GM19324 (cell line): ENCODE measurements around the gene PHACTR4.
A peak's percentile ranks its signal among the peaks of the same experiment; 100 is the strongest.
"Not testable (repeated sequence)": the region's sequence is repeated elsewhere in the genome, so short reads cannot be mapped to it uniquely, and the experiment has no call there.

Experiments used
- ATAC-seq: cut with Tn5 transposase; IDR thresholded peaks from one replicate; pipeline ENCODE4 v1.9.1; 2021; ENCODE audit warnings: mild to moderate bottlenecking, moderate library complexity; ENCODE audit not compliant: unreplicated experiment, low FRiP score

PHACTR4 gene

DNA sequence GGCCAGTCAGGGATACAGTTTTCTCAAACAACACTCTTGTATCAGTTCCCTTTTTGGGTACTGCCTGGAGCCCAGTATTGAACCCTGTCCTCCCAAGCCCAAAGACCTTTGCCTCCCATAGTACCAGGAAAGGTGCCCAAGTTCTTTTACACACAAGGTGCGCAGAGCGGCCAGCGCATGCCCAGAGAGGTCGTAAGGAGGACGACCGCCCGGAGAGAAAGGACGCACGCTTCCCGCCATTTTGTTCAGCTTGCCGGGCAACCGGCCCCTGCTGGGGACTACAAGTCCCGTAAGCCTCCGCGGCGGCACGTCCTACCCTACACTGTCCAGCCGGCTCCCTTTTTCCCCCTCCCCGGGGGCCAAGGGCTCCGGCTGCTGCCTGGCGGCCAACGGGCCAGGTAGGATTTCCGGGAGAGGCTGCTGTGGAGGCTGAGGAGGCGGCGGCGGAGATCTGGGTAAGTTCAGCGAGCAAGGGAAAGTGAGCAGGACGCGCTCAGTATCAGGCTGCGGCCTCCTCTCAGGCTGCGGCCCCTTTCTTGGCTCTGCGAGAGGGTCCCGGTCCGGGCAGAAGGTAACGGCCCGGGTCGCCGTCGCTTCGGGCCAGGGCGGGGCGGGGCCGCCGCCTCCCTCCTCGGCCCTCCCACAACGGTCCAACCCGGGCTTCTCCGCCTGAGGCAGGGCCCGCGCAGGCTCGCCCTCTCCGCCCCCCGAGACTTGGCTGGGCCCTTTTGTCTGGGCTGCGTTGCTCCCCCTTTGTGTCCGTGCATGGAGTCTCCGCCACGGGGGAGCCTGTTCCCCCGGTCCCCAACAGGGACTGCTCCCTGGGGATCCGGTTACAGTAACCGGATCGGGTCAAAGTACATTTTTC is at the start of gene PHACTR4:
Gene PHACTR4, plus strand, starts transcription at position 370 of the 868 bp plus-strand sequence. CDS start 37,708 bp downstream, outside the sequence.
- peak; percentile 89 for ATAC-seq

DNA sequence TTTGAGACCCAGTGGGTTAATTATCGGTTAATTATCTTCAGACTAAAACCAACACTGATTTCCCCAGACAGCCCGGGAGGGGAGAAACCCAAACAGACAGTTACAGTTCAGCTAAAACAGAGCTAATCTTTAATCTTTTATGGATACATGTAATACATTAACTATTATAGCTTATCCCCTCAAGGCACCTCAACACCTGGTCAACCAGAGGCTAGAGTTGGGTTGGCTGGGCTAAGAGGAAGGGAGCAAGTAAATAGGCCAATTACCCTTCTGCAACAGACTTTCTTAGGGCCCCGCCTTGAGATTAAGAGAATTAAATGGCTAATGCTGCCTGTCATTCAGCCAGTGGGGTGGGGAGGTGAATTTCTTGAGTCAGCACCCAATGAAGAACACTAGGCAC is 47.3 kb upstream of the PHACTR4 start:
- ATAC-seq = no peak

DNA sequence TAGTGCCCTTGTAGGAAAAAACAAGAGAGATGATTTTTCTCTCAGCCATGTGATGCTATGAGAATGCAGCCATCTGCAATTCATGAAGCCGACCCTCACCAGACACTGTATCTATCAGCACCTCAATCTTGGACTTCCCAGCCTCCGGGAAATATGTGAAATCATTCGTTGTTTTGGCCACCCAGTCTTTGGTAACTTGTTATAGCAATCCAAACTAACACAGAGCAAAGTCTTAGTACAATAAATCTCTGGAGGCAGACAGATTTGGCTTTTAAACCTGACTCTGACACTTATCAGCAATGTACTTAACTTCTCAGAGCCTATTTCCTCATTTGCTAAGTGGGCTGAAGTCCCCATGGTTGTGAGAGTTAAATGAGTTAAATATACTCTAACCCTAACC is 45.8 kb upstream of the PHACTR4 start:
- no peak for ATAC-seq

DNA sequence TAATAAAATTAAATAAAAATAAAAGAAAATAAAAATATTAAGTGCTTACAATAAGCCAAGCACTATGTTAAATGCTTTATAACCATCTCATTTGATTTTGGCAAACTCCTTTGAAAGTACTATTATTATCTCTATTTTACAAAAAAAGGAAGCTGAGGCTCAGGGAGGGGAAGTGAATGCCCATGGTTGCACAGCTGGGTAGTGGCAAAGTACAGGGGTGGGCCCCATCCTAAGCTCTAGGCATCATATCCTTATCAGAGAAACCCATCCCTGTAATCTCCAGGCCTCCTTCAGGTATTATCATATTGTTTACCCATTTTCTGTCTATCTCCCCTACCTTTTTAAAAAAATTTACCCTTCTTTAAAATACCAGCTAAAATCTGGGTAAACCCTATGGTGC is 43.0 kb upstream of the PHACTR4 start:
- no peak for ATAC-seq

DNA sequence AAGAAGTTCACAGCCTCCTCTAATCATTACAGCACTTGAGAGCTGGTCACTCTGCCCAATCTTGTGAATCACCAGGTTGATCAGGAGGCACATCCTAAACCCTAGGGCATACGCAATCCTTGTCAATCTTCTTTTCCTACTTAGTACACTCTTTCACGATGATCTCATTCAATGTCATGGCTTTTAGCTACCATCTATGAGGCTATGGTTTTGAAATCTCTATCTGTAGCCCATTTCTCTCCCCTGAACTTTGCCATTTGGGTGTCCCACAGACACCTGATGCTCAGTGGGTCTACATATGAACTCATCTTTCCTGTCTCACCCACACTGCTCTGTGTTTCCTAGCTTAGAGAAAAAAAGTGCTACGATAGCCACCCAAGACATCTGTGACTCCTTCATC is 42.6 kb upstream of the PHACTR4 start:
- no peak for ATAC-seq

DNA sequence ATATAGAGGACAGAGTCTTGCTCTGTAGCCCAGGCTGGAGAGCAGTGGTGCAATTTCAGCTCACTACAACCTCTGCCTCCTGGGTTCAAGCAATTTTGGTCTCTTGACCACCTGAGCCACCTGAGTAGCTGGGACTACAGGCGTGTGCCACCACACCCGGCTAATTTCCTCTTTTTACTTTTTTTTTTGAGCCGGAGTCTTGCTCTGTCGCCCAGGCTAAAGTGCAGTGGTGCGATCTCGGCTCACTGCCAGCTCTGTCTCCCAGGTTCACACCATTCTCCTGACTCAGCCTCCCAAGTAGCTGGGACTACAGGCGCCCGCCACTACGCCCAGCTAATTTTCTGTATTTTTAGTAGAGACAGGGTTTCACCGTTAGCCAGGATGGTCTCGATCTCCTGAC is 42.1 kb upstream of the PHACTR4 start:
- ATAC-seq = not testable (repeated sequence)

DNA sequence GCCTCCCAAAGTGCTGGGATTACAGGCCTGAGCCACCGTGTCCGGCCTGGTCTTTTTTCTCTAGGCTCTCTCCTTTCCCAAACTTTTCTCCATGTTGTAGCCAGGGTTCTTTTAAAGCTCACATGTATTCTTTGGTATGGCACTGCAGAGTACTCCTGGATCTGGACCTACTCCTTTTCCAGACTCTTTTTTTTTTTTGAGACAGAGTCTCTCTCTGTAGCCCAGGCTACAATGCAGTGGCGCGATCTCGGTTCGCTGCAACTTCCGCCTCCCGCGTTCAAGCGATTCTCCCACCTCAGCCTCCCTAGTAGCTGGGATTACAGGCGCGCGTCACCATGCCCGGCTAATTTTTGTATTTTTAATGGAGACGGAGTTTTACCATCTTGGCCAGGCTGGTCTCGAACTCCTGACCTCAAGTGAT is 41.3 kb upstream of the PHACTR4 start:
- no peak for ATAC-seq

DNA sequence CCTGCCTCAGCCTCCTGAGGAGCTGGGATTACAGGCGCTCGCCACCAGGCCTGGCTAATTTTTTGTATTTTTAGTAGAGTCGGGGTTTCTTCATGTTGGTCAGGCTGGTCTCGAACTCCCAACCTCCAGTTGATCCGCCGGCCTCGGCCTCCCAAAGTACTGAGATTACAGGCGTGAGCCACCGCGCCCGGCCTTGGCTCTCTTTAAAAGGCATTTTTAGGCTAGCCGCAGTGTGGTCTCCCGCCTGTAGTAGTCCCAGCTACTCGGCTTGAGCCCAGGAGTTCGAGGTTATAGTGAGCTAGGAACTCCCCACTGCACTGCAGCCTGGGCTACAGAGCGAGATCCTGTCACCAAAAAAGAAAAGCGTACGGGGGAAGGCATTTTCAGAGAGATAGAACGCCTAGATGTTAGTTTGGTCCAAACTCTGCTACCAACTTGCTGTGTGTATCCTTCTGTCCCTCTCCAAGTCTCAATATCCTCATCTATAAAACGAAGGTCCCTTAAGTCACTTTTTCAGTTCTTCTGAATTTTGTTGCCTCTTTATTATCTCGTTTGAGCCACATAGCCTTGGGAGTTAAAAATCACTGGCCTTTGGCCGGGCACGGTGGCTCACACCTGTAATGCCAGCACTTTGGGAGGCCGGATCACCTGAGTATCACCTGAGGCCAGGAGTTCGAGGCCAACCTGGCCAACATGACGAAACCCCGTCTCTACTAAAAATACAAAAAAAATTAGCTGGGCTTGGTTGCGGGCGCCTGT is 40.0 kb upstream of the PHACTR4 start:
- no peak for ATAC-seq

DNA sequence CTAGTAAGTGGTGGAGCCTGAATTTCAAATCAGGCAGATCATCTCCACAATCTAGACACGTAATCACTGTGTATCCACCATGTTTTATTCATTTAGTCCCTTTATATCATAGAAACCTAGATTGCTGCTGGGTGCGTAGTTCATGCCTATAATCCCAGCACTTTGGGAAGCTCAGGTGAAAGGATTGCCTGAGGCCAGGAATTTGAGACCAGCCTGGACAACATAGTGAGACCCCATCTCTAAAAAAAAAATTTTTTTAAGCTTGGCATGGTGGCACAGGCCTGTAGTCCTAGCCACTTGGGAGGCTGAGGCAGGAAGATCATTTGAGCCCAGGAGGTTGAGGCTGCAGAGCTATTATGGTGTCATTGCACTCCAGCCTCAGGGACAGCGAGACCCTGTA is 30.6 kb upstream of the PHACTR4 start:
- no peak for ATAC-seq

DNA sequence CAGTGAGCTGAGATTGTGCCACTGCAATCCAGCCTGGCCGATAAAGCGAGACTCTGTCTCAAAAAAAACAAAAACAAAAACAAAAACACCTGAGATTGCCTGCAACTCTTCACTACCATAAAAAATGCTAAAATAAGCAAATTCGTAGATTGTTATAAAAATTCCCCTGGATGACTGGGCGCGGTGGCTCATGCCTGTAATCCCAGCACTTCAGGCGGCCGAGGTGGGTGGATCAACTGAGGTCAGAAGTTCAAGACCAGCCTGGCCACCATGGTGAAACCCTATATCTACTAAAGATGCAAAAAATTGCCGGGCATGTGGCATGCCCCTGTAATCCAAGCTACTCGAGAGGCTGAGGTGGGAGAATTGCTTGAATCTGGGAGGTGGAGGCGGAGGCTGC is 30.0 kb upstream of the PHACTR4 start:
- ATAC-seq = no peak

DNA sequence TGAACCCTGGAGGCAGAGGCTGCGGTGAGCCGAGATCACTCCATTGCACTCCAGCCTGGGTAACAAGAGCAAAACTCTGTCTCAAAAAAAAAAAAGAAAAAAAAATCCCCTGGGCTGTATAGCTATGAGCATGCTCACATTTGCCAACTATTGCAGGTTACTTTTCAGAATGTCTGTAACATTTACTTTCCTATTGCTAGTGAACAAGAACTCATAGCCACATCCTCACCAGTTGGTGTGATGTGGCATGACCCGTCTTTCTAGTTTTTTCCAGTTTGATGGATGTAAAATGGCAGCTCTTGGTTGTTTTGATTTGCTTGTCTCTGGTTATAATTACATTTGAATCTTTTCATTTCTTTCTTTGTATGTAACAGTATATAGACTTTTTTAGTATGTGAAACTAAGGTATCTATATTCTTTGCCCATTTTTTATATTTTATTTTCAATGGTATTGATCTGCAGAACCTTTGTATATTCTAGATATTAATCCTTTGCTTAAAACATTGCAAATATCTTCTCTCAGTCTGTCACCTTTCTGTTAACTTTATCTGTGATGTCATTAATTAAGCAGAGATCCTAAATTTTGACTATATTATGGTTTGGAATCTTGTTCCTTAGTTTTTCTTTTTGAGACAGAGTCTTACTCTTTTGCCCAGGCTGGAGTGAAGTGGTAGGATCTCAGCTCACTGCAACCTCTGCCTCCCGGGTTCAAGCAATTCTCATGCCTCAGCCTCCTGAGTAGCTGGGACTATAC is 29.1 kb upstream of the PHACTR4 start:
- no peak for ATAC-seq

DNA sequence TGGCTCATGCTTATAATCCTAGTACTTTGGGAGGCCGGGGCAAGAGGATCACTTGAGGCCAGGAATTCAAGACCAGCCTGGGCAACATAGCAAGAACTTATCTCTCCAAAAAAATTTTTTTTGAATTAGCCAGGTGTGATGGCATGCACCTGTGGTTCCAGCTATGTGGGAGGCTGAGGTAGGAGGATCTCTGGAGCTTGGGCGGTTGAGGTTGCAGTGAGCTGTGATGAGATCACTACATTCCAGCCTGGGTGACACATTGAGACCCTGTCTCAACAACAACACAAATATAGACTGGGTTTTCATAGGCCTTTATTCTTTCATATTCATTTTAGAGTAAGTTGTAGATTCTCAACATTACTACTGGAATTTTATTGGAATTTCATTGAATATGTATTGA is 27.9 kb upstream of the PHACTR4 start:
- no peak for ATAC-seq

DNA sequence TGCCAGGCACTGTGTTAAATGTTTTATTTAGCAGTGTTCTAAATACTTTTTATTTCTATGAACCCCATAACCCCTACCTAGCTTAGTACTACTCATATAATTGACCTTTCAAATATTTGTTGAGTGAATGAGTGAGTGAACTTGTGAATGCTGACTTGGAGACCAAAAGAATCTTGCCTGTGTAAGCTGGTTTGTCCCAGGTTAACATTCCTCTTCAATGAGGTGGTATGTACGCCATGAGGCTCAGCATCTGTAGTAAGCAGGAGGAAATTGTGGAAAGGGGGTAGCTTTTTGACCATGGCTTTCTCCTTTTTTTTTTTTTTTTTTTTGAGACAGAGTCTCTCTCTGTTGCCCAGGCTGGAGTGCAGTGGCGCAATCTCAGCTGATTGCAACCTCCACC is 26.1 kb upstream of the PHACTR4 start:
- ATAC-seq = no peak

DNA sequence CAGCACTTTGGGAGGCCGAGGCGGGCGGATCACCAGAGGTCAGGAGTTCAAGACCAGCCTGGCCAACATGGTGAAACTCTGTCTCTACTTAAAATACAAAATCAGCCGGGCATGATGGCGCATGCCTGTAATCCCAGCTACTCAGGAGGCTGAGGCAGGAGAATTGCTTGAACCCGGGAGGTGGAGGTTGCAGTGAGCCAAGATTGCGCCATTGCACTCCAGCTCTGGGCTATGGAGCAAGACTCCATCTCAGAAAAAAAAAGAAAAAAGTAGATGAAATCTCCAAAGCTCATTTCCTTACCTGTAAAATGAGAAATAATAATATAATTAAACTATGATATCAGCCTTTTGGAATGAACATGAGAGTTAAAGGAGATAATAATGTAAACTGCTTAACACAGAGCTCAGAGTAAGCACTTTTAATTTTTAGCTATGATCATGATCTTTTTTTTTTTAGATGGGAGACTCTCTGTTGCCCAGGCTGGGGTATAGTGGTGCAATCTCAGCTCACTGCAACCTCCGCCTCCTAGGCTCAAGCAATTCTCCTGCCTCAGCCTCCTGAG is 16.2 kb upstream of the PHACTR4 start:
- ATAC-seq = not testable (repeated sequence)

DNA sequence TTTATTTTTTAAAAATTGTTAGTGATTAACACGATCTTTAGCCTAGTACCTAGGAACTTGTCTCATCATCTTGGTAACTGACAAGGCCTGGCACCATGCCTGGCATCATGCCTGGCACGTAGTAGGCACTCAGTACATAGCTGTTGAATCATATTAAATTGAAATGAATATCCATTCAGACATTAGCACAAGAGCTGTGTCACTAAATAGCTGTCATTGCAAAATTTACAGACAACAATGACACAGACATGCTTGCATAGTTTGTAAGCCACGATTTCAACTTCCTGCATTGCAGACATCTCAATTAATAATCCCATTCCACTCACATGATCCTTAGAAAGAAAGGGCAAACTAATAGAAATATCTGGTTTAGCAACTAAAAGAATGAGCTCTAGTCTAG is 15.4 kb upstream of the PHACTR4 start:
- ATAC-seq = no peak

DNA sequence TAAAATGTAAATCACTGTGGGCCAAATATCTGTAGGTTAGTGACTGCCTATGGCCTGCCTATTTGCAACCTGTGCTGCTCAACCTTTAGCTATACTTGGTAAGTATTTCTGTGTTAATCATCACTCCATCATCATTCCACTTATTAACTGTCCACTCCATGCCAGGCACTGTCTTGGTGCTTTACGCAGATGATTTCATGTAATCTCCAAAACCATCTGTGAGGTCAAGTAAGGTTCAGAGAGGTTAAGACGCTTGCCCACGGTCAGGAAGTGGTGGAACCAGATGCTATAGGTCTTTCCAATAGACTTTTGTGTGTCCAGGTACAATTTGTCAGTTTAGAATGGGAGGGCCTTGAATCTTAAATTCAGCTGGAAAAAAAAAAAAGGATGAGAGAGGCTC is 10.8 kb upstream of the PHACTR4 start:
- no peak for ATAC-seq

DNA sequence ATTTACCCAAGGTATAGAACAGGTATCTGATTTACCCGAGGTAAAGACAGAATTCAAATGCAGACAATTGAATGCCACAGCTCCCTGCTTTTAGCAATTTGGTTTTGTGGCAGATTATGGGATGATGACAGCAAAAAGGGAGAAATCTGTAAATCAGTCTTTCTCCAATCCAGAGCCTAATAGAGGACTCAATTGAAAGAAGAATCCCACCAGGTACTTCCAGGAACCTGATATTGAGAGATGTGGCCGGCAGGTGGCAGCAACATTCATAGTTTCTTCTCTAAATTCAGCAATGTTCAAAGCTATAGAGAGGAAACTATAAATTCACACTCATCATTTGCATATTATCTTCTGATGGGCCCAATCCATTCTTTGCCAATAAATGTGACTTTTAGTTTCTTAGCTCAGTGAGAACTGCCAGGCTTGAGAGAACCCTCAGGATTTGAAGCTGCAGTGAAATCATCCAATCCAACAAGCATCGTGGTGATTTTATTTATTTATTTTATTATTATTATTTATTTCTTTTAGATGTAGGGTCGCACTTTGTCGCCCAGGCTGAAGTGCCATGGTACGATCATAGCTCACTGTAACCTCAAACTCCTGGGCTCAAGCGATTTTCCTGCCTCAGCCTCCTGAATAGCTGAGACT is 9.8 kb upstream of the PHACTR4 start:
- no peak for ATAC-seq

DNA sequence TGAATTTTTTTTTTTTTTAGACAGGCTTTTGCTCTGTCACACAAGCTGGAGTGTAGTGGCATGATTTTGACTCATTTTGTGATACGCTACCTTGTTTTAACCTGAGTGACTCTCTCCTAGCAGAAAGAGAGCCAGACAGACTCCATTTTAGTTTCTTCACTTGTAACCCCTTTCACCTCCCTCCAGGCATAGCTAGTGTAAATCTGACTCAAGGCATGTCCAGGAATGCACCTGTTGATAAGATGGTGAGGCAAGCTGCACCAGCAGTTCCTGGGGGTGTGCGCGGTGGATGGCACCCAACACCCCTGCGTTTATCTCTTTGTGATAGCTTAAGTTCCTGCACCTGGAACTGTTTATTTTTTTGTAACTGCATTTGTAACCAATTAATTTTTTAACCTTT is 4.7 kb upstream of the PHACTR4 start:
- ATAC-seq = no peak

DNA sequence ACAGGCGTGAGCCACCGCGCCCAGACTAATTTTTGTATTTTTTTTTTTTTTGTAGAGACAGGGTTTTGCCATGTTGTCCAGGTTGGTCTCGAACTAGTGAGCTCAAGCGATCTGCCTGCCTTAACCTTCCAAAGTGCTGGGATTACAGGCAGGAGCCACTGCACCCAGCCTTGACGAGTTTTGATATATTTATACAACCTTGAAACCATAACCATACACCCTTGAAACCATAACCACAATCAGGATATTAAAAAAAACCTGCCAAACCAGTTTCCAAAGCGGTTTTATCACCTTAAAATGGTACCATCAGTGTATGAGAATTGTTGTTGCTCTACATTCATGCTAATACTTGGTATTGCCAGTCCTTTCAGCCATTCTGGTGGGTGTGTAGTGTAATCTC is 3.7 kb upstream of the PHACTR4 start:
- no peak for ATAC-seq

DNA sequence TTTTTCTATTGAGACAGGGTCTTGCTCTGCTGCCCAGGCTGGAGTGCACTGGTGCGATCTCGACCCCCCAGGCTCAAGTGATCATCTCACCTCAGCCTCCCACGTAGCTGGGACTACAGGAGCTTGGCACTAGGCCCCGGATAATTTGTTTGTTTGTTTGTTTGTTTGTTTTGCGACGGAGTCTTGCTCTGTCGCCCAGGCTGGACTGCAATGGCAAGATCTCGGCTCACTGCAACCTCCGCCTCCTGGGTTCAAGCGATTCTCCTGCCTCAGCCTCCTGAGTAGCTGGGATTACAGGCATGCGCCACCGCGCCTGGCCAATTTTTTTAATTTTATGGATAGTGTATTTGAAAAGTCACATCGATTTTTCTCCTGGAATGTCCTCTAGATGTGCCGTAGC is 932 bp upstream of the PHACTR4 start:
- not testable (repeated sequence) for ATAC-seq
